ENCODE data around the gene IGF2.

DNA sequence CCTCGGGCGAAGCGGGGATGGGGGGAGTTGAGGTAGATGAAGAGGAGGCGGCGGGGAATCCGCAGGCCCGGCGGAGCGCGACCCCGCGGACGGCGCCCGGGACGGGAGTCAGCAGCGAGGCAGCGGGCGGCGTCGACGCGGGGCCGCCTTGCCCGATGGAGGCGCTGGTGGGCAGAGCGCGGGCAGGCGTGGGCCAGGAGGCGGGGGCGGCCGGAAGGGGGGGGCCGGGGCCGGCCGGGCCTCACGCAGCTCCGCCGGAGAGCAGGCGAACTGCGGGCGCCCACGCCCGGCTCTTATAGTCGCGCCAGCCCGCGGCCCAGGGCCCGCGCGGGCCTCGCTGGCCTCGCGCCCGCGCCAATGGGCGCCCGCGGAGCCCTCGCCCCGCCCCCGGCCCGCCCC, at the start of gene IGF2:
- no peak for TF ChIP-seq POLR2A (IDR thresholded peaks at IDR 0.05)
- TF ChIP-seq, protein P1, sequence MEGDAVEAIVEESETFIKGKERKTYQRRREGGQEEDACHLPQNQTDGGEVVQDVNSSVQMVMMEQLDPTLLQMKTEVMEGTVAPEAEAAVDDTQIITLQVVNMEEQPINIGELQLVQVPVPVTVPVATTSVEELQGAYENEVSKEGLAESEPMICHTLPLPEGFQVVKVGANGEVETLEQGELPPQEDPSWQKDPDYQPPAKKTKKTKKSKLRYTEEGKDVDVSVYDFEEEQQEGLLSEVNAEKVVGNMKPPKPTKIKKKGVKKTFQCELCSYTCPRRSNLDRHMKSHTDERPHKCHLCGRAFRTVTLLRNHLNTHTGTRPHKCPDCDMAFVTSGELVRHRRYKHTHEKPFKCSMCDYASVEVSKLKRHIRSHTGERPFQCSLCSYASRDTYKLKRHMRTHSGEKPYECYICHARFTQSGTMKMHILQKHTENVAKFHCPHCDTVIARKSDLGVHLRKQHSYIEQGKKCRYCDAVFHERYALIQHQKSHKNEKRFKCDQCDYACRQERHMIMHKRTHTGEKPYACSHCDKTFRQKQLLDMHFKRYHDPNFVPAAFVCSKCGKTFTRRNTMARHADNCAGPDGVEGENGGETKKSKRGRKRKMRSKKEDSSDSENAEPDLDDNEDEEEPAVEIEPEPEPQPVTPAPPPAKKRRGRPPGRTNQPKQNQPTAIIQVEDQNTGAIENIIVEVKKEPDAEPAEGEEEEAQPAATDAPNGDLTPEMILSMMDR (IDR thresholded peaks at IDR 0.05): no peak

Data from testis (tissue), 2 donors.